Left lung (tissue), 10 donors: Measurements from ENCODE around the gene BBX. TPM values are rescaled to one million over a fixed set of nuclear protein-coding genes. Genes with fewer than 3 reads are reported as not detected.

Experiments used
- ATAC-seq: fragments of 200-7000 bp; cut with Tn5 transposase; one replicate; pipeline ENCODE4 v1.9.1; 2020; ENCODE audit warnings: moderate library complexity
- DNase-seq, 4 donors: peaks; one replicate each; pipeline ENCODE4 v3.0.0-alpha.2; 2013 to 2020
- H3K27ac ChIP-seq, 2 donors: fragments of 200-600 bp; sonication (generic) in 1 of 2; one replicate each; pipeline versions ENCODE4 v1.5.0 to v1.8.0; 2020 to 2021
- H3K27me3 ChIP-seq, 2 donors: fragments of 200-600 bp; sonication (generic) in 1 of 2; one replicate each; pipeline versions ENCODE4 v1.5.0 to v1.8.0; 2020 to 2021
- H3K36me3 ChIP-seq, 2 donors: fragments of 200-600 bp; sonication (generic) in 1 of 2; one replicate each; pipeline versions ENCODE4 v1.5.0 to v1.8.0; 2020 to 2021
- H3K4me1 ChIP-seq, 2 donors: fragments of 200-600 bp; one replicate each; pipeline ENCODE4 v1.8.0; 2021
- H3K4me3 ChIP-seq, 2 donors: fragments of 200-600 bp; sonication (generic) in 1 of 2; one replicate each; pipeline versions ENCODE4 v1.5.0 to v1.8.0; 2020 to 2021; ENCODE audit warnings: mild to moderate bottlenecking in 1 of 2
- H3K9me3 ChIP-seq, 2 donors: fragments of 200-600 bp; sonication (generic) in 1 of 2; one replicate each; pipeline versions ENCODE4 v1.5.0 to v1.8.0; 2020 to 2021
- intact Hi-C, 2 donors: fragments of 100-400 bp; cut with DNase I; formaldehyde crosslinking; loops; one replicate each; pipeline versions ENCODE4 v1.11.2 to v1.14.2; 2022
- polyA plus RNA-seq, 6 donors: library from polyadenylated mRNA; unstranded; fragments of 120-200 nt; gene quantifications; one replicate each; pipeline ENCODE4 v1.2.1, GENCODE V29; 2013; ENCODE audit not compliant: insufficient read length in 6 of 6
- total RNA-seq, 2 donors: library from RNA; stranded (reverse); fragmentation: NEBNext Ultra II Directional; extraction: Animal tissue kit (Norgen Biotek cat#: 25700); gene quantifications; one replicate each; pipeline ENCODE4 v1.2.1, GENCODE V29; 2021
- TF ChIP-seq, protein P1 (sequence below), 2 donors: fragments of 200-600 bp; sonication (generic) in 1 of 2; IDR thresholded peaks; one replicate each; pipeline versions ENCODE4 v1.5.0 to v1.8.0; 2021; ENCODE audit warnings: antibody characterized with exemption in 2 of 2
- donor health status: DM: no; HTN: yes; CAD: no.
- donor health status: DM: no; HTN: no; CAD: no.

BBX gene
- total and polyA plus RNA-seq, 8 donors, result 43.0 to 67.1 (median 53.3) TPM

DNA sequence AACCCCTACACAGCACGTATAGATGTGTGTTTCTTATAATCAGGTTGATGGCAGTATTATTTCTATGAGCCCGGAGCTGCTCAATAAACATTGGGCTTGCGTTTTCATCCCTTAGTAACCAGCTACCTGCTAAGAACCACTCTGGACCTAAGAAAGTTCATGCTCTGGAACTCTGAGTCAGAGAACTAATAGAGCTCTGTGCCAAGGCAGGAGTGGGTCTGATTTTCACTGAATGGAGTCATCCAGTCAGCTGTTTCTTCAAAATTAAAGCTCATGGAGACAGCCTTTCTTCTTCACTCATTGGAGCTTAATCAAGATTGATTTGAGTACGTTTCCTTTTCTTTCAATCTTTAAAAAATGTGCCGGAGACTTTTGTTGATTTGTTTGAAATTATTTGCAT is 145.7 kb downstream of the BBX start:
- H3K9me3 ChIP-seq, result no peaks in the 10 kb centered on the region
- intact Hi-C loops, result no loop called here
- H3K4me1 ChIP-seq, result peaks cover 0 to 5% of the 10 kb centered on the region in 2 donors
- H3K4me3 ChIP-seq, result no peak overlapping the region
- H3K36me3 ChIP-seq, result no peaks in the 10 kb centered on the region
- ATAC-seq (no peak), DNase-seq (no peak)
- TF ChIP-seq, protein P1, sequence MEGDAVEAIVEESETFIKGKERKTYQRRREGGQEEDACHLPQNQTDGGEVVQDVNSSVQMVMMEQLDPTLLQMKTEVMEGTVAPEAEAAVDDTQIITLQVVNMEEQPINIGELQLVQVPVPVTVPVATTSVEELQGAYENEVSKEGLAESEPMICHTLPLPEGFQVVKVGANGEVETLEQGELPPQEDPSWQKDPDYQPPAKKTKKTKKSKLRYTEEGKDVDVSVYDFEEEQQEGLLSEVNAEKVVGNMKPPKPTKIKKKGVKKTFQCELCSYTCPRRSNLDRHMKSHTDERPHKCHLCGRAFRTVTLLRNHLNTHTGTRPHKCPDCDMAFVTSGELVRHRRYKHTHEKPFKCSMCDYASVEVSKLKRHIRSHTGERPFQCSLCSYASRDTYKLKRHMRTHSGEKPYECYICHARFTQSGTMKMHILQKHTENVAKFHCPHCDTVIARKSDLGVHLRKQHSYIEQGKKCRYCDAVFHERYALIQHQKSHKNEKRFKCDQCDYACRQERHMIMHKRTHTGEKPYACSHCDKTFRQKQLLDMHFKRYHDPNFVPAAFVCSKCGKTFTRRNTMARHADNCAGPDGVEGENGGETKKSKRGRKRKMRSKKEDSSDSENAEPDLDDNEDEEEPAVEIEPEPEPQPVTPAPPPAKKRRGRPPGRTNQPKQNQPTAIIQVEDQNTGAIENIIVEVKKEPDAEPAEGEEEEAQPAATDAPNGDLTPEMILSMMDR (IDR thresholded peaks at IDR 0.05), result no peak
- H3K27ac ChIP-seq, result no peak overlapping the region
- no peaks in the 10 kb centered on the region for H3K27me3 ChIP-seq

DNA sequence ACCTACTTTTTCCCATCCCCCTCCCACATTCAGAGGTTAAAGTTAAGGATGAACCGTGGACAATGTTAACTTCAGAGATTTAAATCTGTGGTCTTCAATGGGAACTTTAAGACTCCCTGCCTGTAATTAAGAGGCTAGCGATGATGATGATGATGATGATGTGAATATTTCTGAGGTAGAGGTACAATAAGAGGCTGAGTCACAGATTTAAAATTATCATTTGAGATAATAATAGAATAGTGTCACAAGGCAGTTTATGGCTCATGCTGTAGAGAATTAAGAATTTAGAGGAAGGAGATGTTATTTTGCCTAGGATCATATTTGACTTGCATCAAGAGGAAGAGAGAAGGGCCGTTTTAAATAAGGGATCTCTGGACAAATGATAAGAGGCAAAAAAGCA is 146.2 kb downstream of the BBX start:
- no peaks in the 10 kb centered on the region for H3K27me3 ChIP-seq
- no peak overlapping the region for H3K4me3 ChIP-seq
- no peak for ATAC-seq
- no peak overlapping the region for H3K27ac ChIP-seq
- no peaks in the 10 kb centered on the region for H3K36me3 ChIP-seq
- intact Hi-C loops, result no loop called here
- H3K9me3 ChIP-seq, result no peaks in the 10 kb centered on the region
- peaks cover 0 to 5% of the 10 kb centered on the region in 2 donors for H3K4me1 ChIP-seq
- TF ChIP-seq, protein P1 (IDR thresholded peaks at IDR 0.05), result no peak
- no peak for DNase-seq

DNA sequence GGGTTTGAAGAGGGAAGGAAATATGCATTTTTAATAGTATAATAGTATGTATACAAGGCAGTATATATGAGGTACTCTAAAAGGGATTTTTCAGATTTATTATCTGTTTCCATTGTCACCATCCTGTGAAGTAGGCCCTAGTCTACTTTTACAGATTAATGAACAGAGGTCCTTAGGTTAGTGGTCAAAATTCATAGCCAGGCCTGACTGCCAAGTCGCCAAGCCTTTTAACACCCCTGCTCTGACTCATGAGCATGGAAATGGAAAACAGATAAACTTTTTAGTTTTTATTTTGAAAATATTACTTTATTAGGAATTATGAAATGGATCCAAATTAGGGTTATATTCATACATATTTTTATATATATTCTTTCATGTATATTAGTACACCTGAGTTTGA is 146.9 kb downstream of the BBX start:
- DNase-seq (no peak), ATAC-seq (no peak)
- intact Hi-C loops, result no loop called here
- no peaks in the 10 kb centered on the region for H3K36me3 ChIP-seq
- H3K9me3 ChIP-seq, result no peaks in the 10 kb centered on the region
- no peak overlapping the region for H3K4me3 ChIP-seq
- H3K4me1 ChIP-seq, result peaks cover 0 to 5% of the 10 kb centered on the region in 2 donors
- H3K27ac ChIP-seq, result no peak overlapping the region
- TF ChIP-seq, protein P1 (IDR thresholded peaks at IDR 0.05), result no peak
- H3K27me3 ChIP-seq, result no peaks in the 10 kb centered on the region

DNA sequence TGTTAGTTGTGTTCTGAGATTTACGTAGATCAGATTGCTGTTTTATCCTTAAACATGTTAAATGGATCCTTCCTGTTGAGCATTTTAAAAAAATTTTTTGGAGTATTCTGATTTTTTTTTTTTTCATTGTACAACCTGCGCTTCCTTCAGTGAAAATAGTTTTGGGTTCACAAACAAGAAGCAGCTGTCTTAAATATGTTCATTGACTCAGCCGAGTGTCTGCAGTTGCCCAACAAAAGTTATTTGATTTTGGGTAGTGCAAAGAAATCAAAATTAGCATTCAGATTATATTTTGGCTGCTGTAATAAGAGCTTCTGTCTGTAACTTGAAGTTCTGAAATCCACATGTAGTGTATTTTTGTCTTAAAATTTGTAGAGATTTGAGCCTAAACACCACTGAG is 148.2 kb downstream of the BBX start:
- ATAC-seq (no peak), DNase-seq (no peak)
- intact Hi-C loops, result no loop called here
- no peak overlapping the region for H3K27ac ChIP-seq
- no peak overlapping the region for H3K4me3 ChIP-seq
- no peaks in the 10 kb centered on the region for H3K36me3 ChIP-seq
- no peaks in the 10 kb centered on the region for H3K27me3 ChIP-seq
- H3K4me1 ChIP-seq, result peaks cover 0 to 5% of the 10 kb centered on the region in 2 donors
- H3K9me3 ChIP-seq, result no peaks in the 10 kb centered on the region
- TF ChIP-seq, protein P1 (IDR thresholded peaks at IDR 0.05), result no peak

DNA sequence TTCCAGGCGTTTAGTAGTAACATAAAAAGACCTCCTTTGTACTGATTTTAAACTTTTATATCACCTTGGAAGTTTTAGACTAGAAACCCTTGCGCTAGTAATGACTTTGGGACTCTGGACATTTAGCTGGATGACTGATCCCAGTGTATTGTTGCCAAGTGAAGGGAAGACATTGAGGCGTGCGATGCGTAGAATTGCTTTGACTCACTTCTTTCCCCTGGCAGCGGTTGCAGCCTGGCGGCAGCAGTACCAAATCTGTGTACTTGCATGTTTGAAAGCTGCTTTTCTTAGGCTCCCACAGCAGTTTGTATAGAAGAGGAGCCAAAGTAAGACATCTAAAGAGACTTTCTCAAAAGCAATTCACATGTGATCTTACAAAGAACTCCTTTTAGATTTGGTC is 151.6 kb downstream of the BBX start:
- DNase-seq, result no peak

More for the DNA sequence above, 151.6 kb downstream of the BBX start:
- Histone ChIP-seq H3K27me3 (no peaks in the 10 kb centered on the region), H3K27ac (no peak overlapping the region), H3K4me1 (peaks cover 0 to under 1% of the 10 kb centered on the region in 2 donors), H3K4me3 (no peak overlapping the region), H3K36me3 (no peaks in the 10 kb centered on the region), H3K9me3 (no peaks in the 10 kb centered on the region)
- intact Hi-C loops, result no loop called here
- ATAC-seq, result no peak
- TF ChIP-seq, protein P1 (IDR thresholded peaks at IDR 0.05), result no peak
